Occipital lobe (tissue), 2 donors: ENCODE results near the gene BPGM. TPM values are rescaled to one million over a fixed set of nuclear protein-coding genes. Genes with fewer than 3 reads are reported as not detected.
"Not testable (repeated sequence)": the region's sequence is repeated elsewhere in the genome, so short reads cannot be mapped to it uniquely, and the experiment has no call there.

ENCODE experiments used
- DNase-seq: peaks from one replicate; lab custom pipeline; 2025; lab: John Stamatoyannopoulos, UW
- total RNA-seq: library from RNA; depleted of rRNA; stranded (reverse); fragments of >200 nt; gene quantifications from one replicate; pipeline ENCODE4 v1.2.3, GENCODE V29; 2014

Gene BPGM
- total RNA-seq, 1 donor from 2014 or later = 30.3 TPM

DNA sequence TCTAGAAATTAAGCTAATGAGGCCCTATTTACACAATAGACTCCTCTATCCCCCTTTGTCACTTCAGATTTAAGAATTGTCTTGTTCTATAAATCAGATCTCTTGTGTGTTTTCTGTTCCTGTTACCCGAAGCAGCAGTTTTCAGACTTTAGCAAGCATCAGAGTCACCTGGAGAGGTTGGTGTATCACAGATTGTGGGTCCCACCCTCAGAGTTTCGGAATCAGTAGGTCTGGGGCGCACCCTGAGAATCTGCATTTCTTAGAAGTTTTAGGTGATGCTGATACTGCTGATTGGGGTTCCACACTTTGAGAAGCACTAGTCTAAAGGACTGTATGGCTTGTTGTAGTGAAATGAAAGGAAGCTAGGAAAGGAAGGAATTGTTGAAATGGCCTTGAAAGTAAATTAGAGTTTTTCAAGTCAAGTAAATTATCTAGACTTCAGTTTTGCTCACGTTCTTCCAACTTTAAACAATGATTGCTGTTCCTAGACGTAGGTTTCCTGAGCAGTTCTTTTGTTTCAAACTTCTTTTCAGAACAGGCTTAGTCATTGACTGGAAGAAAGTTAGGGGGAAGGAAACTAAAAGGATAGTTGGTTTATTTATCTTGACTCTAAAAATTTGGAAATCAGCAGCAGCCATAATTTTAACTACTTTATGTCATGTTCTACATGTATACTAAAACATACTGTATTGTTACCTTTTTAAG lies 15.7 kb downstream of the BPGM start:
- DNase-seq = no peak

DNA sequence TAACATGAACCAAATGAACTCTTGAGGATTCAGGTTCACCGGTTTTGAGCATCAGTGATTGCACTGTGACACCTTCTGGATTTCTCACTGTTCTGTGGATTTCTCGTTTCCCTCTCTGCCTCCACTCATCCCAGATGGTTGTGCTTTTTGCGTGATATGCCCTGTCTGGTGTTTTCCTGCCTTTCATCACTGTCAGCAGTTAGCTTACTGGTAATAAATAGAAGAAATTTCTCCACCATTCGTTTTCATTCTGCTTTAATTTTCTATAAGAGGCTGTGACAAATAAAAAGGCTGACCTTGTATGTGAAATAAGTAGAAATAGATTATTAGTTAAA lies 16.2 kb downstream of the BPGM start:
- no peak for DNase-seq

DNA sequence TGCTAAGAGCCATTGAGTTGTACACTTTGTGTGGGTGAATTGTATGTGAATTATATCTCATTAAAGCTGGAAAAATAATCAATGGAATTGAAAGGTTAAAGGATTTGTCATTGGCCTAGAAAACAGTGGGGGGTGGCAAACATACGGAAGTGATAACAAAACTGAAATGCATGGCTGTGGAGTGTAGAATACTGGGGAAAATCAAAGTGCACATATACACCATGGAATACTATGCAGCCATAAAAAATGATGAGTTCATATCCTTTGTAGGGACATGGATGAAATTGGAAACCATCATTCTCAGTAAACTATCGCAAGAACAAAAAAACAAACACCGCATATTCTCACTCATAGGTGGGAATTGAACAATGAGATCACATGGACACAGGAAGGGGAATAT lies 18.4 kb downstream of the BPGM start:
- DNase-seq = not testable (repeated sequence)

DNA sequence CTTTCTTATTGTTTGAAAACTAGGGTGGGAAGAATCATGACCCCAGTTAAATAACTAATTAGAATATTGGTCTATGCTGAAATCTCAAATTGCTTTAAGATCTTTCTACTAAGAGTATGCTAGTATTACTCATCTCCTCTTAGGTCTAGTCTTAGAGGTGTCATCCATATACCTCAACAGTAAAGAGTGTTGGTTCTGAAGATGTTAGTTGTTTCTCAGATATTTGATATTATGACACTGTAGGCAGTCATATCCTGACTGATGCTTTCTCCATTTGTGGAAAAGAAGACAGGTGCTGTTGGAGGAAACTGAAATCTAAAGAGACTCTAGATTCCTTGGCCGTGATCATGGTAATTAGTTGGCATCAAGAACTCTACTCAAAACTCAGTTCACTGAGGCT lies 21.2 kb downstream of the BPGM start:
- DNase-seq = no peak

DNA sequence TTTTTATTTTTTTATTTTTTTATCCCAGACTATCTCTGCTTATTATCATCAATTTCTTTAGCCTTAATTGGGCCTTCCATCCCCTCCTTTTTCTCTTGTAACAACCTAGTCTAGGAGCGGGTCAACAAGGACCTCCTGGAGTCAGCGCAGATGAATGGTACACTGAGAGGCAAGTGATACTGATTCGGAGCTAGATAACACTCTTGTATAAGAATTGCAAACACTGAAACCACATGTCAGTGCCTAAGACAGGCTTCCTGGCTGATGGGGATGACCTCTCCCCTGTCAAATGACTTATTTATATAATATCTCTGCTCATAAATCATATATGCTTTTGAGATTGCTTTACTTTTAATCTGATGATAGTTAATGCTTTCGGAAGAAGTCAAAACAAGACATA lies 22.7 kb downstream of the BPGM start:
- DNase-seq = no peak

DNA sequence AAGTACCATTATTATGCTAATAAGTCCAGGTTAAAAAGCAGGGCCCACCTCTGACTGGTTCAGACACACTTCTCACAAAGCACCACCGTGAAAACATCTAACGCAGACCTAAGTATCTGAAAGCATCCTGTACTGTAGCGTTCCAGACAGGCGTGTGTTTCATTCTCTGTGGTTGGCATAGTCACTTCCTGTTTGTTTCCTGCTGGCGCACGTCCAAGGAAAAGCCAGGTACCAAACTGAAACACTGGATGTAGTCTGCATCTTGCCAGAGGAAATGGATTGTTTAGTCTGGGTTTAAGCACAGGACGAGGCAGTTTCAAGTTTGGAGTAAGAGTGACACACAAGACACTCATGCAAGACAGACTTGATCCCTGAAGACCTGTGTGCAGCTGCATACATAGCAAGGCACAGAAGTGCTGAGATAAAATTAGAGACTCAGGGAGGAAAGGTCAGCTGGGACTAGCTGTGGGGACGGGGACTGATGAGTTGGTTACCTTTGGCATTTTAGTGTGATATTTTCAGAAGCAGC lies 23.3 kb downstream of the BPGM start:
- DNase-seq = no peak

DNA sequence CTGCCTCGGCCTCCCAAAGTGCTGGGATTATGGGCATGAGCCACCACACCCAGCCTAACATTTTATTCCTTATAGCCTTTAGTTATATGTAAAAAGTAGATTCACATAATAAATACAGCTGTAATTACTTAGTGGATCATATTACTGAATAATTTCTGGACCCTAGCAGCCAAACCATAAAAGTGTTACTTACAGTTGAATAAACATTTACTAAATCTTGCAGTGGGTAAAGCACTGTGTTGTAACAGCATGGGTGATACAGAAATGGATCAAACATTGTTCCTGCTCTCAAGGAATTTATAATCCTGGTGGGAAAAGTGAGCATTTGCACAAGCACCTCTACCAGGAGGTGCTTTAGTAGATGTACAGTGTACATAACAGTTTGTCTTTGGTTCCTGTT lies 25.0 kb downstream of the BPGM start:
- no peak for DNase-seq

DNA sequence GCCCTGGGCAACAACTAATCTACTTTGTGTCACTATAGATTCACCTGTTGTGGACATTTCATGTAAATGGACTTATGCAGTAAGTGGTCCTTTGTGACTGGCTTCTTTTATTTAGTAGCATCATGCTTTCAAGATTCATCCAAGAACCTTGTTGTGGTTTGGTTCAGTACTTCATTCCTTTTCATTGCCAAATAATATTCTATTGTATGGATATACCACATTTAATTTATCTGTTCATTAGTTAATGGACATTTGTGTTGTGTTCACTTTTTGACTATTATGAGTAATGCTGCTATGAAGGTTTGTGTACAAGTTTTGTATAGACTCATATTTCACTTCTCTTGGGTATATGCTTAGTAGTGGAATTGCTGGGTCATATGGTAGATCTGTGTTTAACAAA lies 27.8 kb downstream of the BPGM start:
- DNase-seq = no peak

DNA sequence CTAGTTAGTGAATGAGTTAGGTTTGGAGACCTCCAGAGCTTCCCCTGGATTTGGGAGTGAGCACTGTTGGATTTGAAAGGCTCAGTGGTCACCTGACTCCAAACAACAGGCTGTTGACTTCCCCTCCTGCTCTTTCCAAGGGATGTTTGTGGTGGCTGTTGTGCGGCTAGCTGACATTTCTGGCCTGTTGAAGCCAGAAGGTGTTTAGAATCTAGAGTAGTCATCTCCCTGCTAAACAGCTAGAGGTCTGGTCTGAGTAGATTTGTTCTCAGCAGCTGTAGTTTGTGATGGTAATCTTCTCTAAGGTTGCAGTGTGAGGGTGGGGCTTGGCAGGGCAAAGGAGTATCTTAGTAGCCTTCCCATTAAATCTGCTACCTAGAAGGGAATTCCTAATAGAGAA lies 30.1 kb downstream of the BPGM start:
- no peak for DNase-seq

DNA sequence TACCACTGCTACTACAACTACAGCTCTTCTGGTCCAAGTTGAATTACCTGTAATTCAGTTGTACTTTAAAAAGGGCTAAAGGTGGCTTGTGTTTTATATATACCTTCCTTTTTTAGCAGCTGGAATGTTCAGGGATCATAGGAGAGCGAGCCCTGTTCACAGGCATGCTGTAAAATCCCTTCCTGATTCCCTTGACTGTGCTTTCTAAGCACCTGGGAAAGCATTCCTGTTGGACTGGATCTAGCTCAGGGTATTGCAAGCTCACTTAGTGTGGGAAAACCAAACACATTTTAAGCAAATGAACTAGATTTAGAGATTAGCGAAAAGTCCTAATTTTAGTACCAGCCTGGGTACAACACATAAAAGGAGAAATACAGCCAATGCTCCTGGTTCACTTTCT lies 31.5 kb downstream of the BPGM start:
- DNase-seq = no peak

DNA sequence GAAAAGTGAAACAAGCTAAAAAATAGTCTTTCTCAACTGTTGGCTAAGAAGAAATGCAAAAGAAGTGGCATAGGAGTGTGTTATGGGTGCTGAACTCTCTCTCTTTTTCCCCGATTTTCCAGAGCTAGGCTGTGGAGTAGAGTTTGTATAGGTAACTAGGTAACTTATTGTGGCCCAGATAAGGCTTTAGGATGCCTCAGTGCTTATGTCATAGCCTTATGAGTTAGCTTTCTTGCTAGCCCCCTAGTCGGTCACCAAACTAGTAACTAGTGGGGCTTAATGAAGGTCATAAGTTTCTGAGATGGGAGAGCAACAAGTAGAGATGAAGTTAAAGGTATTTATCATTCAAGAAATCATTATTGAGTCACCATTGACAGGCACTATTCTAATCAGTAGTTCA lies 32.4 kb downstream of the BPGM start:
- DNase-seq = no peak

DNA sequence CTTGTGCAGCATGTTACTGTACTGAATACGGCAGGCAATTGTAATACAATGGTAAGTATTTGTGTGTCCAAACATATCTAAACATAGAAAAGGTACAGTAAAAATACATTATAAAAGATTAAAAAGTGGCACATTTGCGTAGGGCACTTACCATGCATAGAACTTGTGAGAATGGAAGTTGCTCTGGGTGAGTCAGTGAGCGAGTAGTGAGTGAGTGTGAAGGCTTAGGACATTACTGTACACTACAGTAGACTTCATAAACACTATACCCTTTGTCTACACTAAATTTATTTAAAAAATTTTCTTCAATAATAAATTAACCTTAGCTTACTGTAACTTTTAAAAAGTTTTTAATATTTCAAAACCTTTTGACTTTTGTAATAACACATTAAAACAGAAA lies 37.5 kb downstream of the BPGM start:
- no peak for DNase-seq

DNA sequence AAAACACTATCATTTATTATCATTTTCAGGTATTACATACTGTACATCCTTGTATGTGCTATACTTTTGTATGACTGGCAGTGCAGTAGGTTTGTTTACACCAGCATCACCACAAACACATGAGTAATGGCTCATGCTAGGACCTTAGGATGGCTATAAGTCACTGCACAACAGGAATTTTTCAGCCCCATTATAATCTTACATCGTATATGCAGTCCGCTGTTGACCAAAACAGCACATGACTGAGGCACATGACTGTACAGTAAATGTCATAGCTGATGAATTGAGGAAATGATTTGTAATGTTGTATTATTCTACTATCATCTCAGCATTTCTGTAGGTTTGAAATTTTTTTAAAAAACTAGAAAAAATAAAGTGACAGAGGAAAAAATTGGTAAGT lies 38.6 kb downstream of the BPGM start:
- no peak for DNase-seq

DNA sequence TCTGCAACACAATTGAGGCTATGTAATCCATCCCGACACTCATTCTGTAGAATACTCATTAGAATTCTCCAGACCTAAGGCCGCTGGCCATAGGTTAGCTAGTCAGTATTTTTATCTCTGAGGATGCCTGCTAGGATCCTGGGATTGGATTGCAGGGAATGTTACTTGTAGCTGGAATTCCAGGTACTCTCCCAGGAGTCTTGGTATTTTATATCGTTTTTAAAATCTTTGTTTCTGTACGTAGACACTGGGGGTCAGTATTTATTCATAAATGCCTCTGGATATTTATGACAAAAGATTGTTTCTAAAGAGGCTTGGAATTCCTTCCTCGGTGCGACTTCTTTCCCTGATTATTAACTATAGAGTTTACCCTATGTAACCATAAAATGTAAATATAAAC lies 40.1 kb downstream of the BPGM start:
- no peak for DNase-seq

DNA sequence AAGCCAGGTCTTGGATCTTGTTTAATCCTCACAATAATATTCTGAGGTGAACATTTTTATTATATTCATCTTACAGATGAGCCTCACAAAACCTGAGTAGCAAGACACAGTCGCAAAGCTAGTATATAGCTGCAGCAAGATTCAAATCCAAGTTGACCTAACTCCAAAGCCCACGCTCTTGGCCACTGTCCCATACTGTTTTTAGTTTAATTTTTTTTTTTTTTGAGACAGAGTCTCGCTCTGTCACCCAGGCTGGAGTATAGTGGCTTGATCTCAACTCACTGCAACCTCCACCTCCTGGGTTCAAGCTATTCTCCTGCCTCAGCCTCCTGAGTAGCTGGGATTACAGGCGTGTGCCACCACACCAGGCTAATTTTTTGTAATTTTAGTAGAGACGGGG lies 42.9 kb downstream of the BPGM start:
- not testable (repeated sequence) for DNase-seq

DNA sequence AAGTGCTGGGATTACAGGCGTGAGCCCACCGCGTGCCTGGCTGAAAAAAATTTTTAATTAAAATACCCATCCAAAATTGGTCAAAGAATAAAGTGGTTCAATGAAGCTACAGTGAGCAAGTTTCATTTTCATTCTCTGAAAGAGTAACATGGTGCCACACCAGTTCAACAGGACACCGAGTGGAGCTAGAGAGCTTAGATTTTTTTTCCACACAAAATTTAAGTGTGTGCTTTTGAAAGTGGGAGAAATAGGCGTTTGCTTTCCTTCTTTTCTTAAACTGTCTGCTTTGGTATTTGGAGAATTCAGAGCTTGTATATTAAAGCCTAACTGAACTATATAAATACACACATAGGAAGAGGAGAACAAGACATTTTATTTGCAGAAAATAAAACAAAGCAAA lies 43.4 kb downstream of the BPGM start:
- DNase-seq = no peak

DNA sequence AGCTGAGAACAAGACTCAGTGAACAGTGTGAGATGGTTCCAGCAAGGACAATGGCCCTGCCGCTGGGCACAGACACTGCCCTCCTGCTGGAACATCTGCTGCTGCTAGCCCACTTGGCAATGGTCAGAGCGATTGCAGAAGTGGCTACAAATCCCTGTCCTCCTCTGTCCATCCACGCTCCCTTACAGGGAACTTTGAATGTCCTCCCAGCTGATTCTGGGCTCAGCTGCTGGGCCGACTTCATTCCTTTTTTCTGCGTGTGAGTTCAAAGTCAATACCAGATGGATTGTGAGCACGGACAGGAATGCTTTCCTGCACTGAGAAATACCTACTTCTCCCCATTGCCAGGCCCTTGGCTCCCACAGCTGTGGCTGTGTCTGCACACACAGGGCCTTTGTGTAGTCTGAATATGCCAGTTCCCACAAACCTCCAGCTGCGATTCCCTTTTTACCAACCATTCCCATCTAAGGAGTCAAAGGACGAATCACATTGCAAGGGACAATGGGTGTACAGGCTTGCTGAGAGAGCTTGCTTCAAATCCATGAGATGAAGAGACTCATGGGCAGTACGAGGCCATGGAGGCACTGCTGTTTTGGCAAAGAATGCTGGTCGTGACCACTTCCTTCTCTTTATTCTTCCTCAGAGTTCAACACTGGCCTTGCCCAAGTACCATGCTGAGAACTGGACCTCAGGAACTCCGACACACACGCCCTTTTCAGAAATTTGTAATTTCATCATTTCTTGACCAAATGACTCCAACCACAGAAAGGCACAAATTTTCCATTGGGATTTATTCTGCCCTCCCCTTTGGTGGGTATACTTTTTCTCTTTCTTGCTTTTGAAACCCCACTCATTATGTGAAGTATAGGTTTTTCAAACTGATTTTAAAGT lies 44.2 kb downstream of the BPGM start:
- DNase-seq = peak; percentile 70

DNA sequence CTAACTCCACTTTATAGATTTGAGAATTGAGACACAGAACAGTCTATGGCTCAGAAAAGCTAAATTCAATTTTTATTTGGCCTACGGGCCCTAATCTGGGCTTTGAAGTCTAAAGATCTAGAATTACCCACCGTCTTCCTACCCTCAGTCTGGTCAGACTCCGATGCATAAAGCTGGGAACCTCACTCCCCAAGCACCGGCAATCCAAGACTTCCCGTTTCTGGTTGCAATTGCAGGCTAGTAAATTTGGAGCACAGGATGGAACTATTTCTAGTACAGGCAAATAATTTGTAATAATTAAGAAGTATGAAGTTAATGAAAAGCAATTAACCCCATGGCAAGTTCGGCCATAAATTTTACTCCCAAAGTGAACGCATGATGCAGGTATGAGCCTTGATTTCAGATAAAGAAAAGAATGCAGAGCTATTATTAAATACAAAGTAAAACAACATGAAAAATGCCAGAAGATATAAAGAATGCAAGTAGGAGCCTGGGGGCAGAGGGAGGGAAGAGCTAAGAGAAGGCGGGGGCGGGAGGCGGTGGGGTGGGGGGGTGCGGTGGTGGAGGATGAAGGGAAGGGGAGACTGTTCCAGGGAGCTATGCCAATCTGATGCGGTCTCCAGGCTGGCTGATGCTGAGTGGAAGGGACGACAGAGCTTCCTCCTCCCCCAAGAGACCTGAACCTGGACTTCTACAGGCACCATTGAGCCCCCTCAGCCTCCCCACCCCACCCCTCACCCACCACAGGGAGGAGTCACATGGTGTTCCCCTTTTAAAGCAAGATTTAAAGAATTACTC lies 45.1 kb downstream of the BPGM start:
- no peak for DNase-seq

DNA sequence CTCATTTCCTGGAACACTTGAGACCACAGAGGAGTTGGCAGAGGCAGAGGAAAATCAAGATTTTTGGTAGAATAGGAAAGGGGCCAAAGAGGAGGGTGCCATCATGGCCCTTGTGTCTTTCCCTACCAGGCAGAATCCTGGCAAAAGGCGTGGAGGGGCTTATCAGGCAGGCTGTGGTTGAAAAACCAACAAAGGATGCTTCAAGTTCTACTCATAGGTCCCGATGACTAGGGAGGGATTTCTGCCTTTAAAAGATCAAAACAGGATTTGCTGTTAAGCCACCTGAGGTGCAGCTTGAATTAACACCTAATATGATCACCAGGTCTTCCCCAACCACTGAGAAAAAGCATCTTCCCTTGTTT lies 45.7 kb downstream of the BPGM start:
- no peak for DNase-seq

DNA sequence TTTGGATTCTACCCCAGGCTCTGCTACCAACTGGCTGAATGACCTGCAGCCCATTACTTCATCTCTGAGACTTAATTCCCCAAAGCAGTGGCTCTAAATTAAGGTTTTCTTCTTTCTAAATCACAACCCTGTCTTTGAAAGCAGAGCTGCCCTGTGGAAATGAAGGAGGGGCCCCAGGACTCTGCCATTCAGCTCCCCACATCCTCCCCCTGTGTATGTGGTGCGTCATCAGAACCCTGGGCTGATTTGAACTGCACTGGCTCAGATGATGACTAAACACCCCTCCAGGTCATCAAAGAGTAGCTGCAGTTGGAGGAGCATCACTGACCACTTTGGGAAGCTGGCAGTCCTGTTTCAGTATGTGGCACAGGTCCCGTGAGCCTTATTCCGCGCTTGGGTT lies 46.6 kb downstream of the BPGM start:
- no peak for DNase-seq

DNA sequence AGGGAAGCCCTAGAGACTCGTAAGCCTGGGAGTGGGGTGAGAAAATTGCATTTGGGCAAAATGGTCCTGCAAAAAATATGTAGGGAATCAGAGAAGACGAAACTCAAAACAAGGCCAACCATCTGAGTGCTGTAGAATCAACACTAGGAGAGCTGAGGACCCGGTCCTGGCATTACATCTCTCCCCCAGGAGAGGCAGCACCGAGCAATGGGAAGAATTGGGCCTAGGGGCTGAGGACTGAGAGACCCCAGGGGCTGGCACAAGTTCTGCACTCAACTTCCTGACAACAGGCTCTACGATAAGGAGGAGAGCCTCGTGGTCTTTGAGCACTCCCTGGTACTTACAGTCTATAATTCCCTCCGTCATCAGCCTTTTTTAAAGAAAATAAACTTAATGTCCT lies 47.6 kb downstream of the BPGM start:
- DNase-seq = no peak

DNA sequence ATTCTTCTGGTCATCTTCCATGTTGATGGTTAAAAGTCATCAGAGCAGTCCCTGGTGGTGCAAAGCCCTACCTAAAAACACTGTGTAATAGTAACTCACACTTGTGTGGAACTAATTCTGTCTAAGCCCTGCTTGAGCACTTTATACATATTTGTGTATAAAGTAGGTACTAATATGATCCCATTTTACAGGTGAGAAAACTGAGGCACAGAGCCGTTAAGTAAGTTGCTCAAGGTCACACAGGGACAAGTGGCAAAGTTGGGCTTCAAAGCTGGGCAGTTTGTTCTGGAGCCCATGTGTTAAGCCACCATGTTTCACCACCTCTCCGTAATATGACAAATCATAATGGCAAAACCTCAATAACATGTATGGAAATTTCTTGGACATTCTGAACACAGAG lies 48.1 kb downstream of the BPGM start:
- DNase-seq = no peak
